Retinal pigment epithelial cell (primary cell): Measurements from ENCODE around the gene PBX3.
A peak's percentile ranks its signal among the peaks of the same experiment; 100 is the strongest.

Experiments used
- DNase-seq: peaks from one replicate; pipeline ENCODE4 v3.0.0-alpha.2; 2010; ENCODE audit warnings: low read depth
- H3K4me3 ChIP-seq: 2 replicates; pipeline ENCODE4 v1.5.1; 2011; ENCODE audit warnings: mild to moderate bottlenecking, low read length, control low read depth, moderate library complexity
- CTCF ChIP-seq: conservative IDR thresholded peaks from 2 replicates; pipeline ENCODE4 v1.5.1; 2011; ENCODE audit warnings: low read depth, low read length, control low read depth, inconsistent platforms

Gene PBX3

GRCh38 chr9:125844611-125845010, 97.4 kb downstream of the PBX3 start:
- no peak for TF ChIP-seq CTCF
- DNase-seq: peak; percentile 78
- no peak overlapping the region for H3K4me3 ChIP-seq

GRCh38 chr9:125845271-125845808, 98.2 kb downstream of the PBX3 start:
- TF ChIP-seq CTCF: no peak
- no peak for DNase-seq
- H3K4me3 ChIP-seq: no peak overlapping the region

- no peak overlapping the region for H3K4me3 ChIP-seq
- no peak for TF ChIP-seq CTCF
- DNase-seq: no peak
These were observed 100.6 kb downstream of the PBX3 start for GRCh38 chr9:125847735-125848134.

GRCh38 chr9:125850106-125850632, 103.0 kb downstream of the PBX3 start:
- no peak for DNase-seq
- TF ChIP-seq CTCF: no peak
- H3K4me3 ChIP-seq: no peak overlapping the region

- TF ChIP-seq CTCF: no peak
- DNase-seq: no peak
- no peak overlapping the region for H3K4me3 ChIP-seq
These were observed 103.6 kb downstream of the PBX3 start for GRCh38 chr9:125850763-125851162.

GRCh38 chr9:125851979-125852378, 104.8 kb downstream of the PBX3 start:
- no peak for DNase-seq
- no peak overlapping the region for H3K4me3 ChIP-seq
- no peak for TF ChIP-seq CTCF

GRCh38 chr9:125852386-125852785, 105.2 kb downstream of the PBX3 start:
- DNase-seq: no peak
- H3K4me3 ChIP-seq: no peak overlapping the region
- TF ChIP-seq CTCF: no peak
